Measurements from ENCODE around the gene ABTB2. TPM values are rescaled to one million over a fixed set of nuclear protein-coding genes. Genes with fewer than 3 reads are reported as not detected.

Gene ABTB2
- total RNA-seq, 1 experiment from 2014 or later, result not detected

DNA sequence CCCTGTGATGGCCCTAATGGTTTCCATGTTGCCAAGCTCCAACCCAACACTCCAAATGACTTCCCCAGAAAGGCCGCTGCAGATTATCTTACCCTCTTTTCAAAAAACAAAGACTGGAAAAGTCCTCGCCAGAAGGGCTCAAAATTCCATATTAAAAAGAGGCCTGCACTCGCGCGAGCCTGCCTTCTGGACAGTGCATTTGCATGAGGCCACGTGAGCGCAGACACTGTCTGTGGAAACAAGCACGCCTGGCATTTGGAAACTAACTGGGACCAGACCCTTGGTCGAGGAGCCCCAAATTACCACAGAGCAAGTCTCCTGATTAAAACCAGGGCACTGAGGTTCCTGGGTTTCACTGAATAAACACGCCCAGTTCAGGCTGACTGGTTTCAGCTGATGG lies 42.9 kb downstream of the ABTB2 start:
- Histone ChIP-seq H3K36me3 (ENCODE audit: insufficient read depth, low read length) (no peaks in the 10 kb centered on the region), H3K79me2 (ENCODE audit: low read length) (no peaks in the 10 kb centered on the region), H3K9me3 (ENCODE audit: low read length) (no peaks in the 10 kb centered on the region)

GRCh38 chr11:34314176-34314575 lies 43.6 kb downstream of the ABTB2 start:
- H3K27me3 ChIP-seq (ENCODE audit: low read length), result no peaks in the 10 kb centered on the region
- H3K4me3 ChIP-seq (ENCODE audit: low read length), result no peak overlapping the region
- H3K27ac ChIP-seq (ENCODE audit: low read length), result no peak overlapping the region
- no peak overlapping the region for H3K9ac ChIP-seq (ENCODE audit: low read length)
- DNase-seq, result no peak
- peaks cover 16% of the 10 kb centered on the region for H3K4me1 ChIP-seq (ENCODE audit: low read length)
- no peak overlapping the region for H2AFZ ChIP-seq (ENCODE audit: low read length)
- H3K79me2 ChIP-seq (ENCODE audit: low read length), result no peaks in the 10 kb centered on the region
- no peak overlapping the region for H3K4me2 ChIP-seq (ENCODE audit: low read depth, low read length, poor library complexity, severe bottlenecking)
- H3K9me3 ChIP-seq (ENCODE audit: low read length), result no peaks in the 10 kb centered on the region
- no peaks in the 10 kb centered on the region for H3K36me3 ChIP-seq (ENCODE audit: insufficient read depth, low read length)
- no peaks in the 10 kb centered on the region for H3K9me2 ChIP-seq (replicated peaks; ENCODE audit: insufficient read depth, low read length)
- H4K20me1 ChIP-seq (ENCODE audit: insufficient read depth, low read depth, low read length), result no peaks in the 10 kb centered on the region; the same call in 1 of the 2 replicates

More for the DNA sequence above, 42.9 kb downstream of the ABTB2 start:
- Histone ChIP-seq H4K20me1 (ENCODE audit: insufficient read depth, low read depth, low read length) (no peaks in the 10 kb centered on the region; the same call in 1 of the 2 replicates), H3K9ac (ENCODE audit: low read length) (no peak overlapping the region), H3K27me3 (ENCODE audit: low read length) (no peaks in the 10 kb centered on the region), H3K4me2 (ENCODE audit: low read depth, low read length, poor library complexity, severe bottlenecking) (no peak overlapping the region), H3K4me1 (ENCODE audit: low read length) (peaks cover 17% of the 10 kb centered on the region), H3K9me2 (replicated peaks; ENCODE audit: insufficient read depth, low read length) (no peaks in the 10 kb centered on the region), H3K27ac (ENCODE audit: low read length) (no peak overlapping the region), H3K4me3 (ENCODE audit: low read length) (no peak overlapping the region), H2AFZ (ENCODE audit: low read length) (no peak overlapping the region)
- no peak for DNase-seq

DNA sequence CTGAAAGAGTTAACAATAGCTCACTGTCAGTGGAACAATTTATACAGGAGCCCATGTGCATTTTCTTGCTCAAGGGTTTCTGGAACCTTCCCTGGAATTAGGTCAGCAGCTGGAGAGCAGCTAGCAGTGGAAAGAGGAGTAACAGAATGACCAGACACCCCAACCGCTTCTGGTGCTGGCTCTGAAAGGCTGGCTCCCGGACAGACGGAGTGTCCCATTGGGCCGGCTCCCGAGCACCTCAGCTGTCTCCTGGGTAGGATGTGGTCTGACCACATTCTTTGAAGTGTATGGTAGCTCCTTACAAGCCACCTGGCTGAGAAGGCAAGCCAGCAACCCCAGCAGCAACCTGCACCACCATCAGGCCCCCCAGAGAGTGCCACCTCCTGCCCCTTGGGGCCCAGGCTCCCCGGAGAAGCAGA lies 44.7 kb downstream of the ABTB2 start:
- no peaks in the 10 kb centered on the region for H3K9me2 ChIP-seq (replicated peaks; ENCODE audit: insufficient read depth, low read length)
- no peak overlapping the region for H3K27ac ChIP-seq (ENCODE audit: low read length)
- H2AFZ ChIP-seq (ENCODE audit: low read length), result no peak overlapping the region
- peak; percentile 76 for DNase-seq
- H4K20me1 ChIP-seq (ENCODE audit: insufficient read depth, low read depth, low read length), result no peaks in the 10 kb centered on the region; the same call in 1 of the 2 replicates
- no peak overlapping the region for H3K4me3 ChIP-seq (ENCODE audit: low read length)
- H3K36me3 ChIP-seq (ENCODE audit: insufficient read depth, low read length), result no peaks in the 10 kb centered on the region
- H3K9ac ChIP-seq (ENCODE audit: low read length), result no peak overlapping the region
- peaks cover 16% of the 10 kb centered on the region for H3K4me1 ChIP-seq (ENCODE audit: low read length)
- H3K79me2 ChIP-seq (ENCODE audit: low read length), result no peaks in the 10 kb centered on the region
- H3K27me3 ChIP-seq (ENCODE audit: low read length), result no peaks in the 10 kb centered on the region
- H3K9me3 ChIP-seq (ENCODE audit: low read length), result no peaks in the 10 kb centered on the region
- H3K4me2 ChIP-seq (ENCODE audit: low read depth, low read length, poor library complexity, severe bottlenecking), result no peak overlapping the region

DNA sequence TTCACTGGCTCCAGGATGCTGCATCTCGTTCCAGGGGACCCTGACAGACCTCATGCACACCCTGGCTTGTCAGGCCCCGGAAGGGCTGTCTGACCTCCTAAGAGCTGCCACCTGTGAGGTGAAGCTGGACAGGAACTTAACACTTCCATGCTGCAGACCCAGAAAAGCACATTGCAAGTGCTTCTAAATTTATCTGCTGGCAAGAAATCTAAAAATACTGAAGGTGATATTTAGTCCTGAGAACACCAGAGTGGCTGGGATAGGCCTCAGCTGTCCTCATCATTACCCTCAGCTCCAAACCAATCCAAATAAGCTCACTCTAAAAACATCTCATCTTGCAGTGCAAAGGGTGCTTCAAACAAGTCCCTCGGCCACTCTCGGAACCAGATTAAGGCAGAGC lies 46.7 kb downstream of the ABTB2 start:
- H3K9ac ChIP-seq (ENCODE audit: low read length), result no peak overlapping the region
- no peak overlapping the region for H3K4me2 ChIP-seq (ENCODE audit: low read depth, low read length, poor library complexity, severe bottlenecking)
- no peak overlapping the region for H3K27ac ChIP-seq (ENCODE audit: low read length)
- no peaks in the 10 kb centered on the region for H3K79me2 ChIP-seq (ENCODE audit: low read length)
- H2AFZ ChIP-seq (ENCODE audit: low read length), result no peak overlapping the region
- H4K20me1 ChIP-seq (ENCODE audit: insufficient read depth, low read depth, low read length), result no peaks in the 10 kb centered on the region; the same call in 1 of the 2 replicates
- H3K4me3 ChIP-seq (ENCODE audit: low read length), result no peak overlapping the region
- no peaks in the 10 kb centered on the region for H3K36me3 ChIP-seq (ENCODE audit: insufficient read depth, low read length)
- no peak for DNase-seq
- H3K4me1 ChIP-seq (ENCODE audit: low read length), result peaks cover 16% of the 10 kb centered on the region
- H3K9me2 ChIP-seq (replicated peaks; ENCODE audit: insufficient read depth, low read length), result no peaks in the 10 kb centered on the region
- H3K9me3 ChIP-seq (ENCODE audit: low read length), result no peaks in the 10 kb centered on the region
- H3K27me3 ChIP-seq (ENCODE audit: low read length), result no peaks in the 10 kb centered on the region

DNA sequence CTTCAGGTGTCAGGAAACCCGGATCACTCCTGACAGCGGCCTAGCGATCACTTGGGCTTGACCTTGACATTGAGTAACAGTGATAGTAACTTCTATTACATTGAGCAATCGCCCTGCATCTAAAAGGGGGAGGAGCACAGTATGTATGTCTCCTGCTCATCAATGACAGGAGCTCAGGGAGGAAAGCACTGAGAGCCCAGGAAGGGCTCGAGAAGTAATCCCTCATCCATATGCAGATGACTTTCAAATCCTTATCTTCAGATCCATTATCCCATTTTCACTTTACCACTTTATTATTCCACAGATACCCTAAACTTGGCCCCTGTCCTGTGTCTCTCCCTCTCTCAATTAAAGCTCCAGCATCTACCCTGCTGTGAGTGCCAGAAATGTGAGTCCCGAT lies 47.8 kb downstream of the ABTB2 start:
- Histone ChIP-seq H3K9me3 (ENCODE audit: low read length) (no peaks in the 10 kb centered on the region), H2AFZ (ENCODE audit: low read length) (no peak overlapping the region), H4K20me1 (ENCODE audit: insufficient read depth, low read depth, low read length) (no peaks in the 10 kb centered on the region; the same call in 1 of the 2 replicates), H3K9ac (ENCODE audit: low read length) (no peak overlapping the region), H3K27ac (ENCODE audit: low read length) (no peak overlapping the region), H3K9me2 (replicated peaks; ENCODE audit: insufficient read depth, low read length) (no peaks in the 10 kb centered on the region), H3K4me2 (ENCODE audit: low read depth, low read length, poor library complexity, severe bottlenecking) (no peak overlapping the region), H3K4me3 (ENCODE audit: low read length) (no peak overlapping the region), H3K79me2 (ENCODE audit: low read length) (no peaks in the 10 kb centered on the region), H3K36me3 (ENCODE audit: insufficient read depth, low read length) (no peaks in the 10 kb centered on the region), H3K4me1 (ENCODE audit: low read length) (peaks cover 16% of the 10 kb centered on the region), H3K27me3 (ENCODE audit: low read length) (no peaks in the 10 kb centered on the region)
- no peak for DNase-seq

GRCh38 chr11:34308913-34309585 lies 48.8 kb downstream of the ABTB2 start:
- H3K9me3 ChIP-seq (ENCODE audit: low read length), result no peaks in the 10 kb centered on the region
- no peaks in the 10 kb centered on the region for H3K79me2 ChIP-seq (ENCODE audit: low read length)
- no peak overlapping the region for H3K27ac ChIP-seq (ENCODE audit: low read length)
- no peak for DNase-seq
- H3K4me3 ChIP-seq (ENCODE audit: low read length), result no peak overlapping the region
- no peak overlapping the region for H3K4me2 ChIP-seq (ENCODE audit: low read depth, low read length, poor library complexity, severe bottlenecking)
- H3K27me3 ChIP-seq (ENCODE audit: low read length), result no peaks in the 10 kb centered on the region
- H2AFZ ChIP-seq (ENCODE audit: low read length), result no peak overlapping the region
- no peak overlapping the region for H3K9ac ChIP-seq (ENCODE audit: low read length)
- peaks cover 16% of the 10 kb centered on the region for H3K4me1 ChIP-seq (ENCODE audit: low read length)
- H4K20me1 ChIP-seq (ENCODE audit: insufficient read depth, low read depth, low read length), result no peaks in the 10 kb centered on the region; the same call in 1 of the 2 replicates
- H3K36me3 ChIP-seq (ENCODE audit: insufficient read depth, low read length), result no peaks in the 10 kb centered on the region
- H3K9me2 ChIP-seq (replicated peaks; ENCODE audit: insufficient read depth, low read length), result no peaks in the 10 kb centered on the region

DNA sequence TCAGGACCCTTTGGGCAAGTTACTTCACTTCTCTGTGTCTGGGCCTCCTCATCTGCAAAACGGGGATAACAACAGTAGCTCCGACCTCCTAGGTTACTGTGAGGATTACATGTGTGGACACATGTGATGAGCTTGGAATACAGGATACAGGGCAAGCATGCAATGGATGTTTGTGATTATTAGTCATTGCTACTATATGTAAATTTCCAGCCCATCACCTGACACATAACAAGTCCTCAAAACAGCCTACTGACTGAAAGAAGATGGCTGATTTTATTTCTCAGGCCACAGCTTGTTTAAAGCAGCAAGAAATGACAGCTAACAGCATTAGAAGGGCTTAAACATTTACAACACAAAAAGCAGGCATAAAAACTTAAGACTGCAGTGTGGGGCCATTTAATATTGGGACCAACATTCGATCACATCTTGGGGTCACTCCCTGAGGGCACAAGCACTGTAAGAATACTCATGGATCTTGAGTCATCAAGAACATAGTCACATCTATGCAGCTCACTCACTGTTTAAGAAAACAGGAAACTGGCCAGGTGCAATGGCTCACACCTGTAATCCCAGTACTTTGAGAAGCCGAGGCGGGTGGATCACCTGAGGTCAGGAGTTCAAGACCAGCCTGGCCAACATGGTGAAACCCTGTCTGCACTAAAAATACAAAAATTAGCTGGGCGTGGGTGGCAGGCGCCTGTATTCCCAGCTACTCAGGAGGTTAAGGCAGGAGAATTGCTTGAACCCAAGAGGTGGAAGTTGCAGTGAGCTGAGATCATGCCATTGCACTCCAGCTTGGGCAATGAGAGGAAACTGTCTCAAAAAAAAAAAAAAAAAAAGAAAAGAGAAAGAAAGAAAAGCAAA lies 49.5 kb downstream of the ABTB2 start:
- no peaks in the 10 kb centered on the region for H3K79me2 ChIP-seq (ENCODE audit: low read length)
- DNase-seq, result no peak
- no peaks in the 10 kb centered on the region for H3K9me2 ChIP-seq (replicated peaks; ENCODE audit: insufficient read depth, low read length)

DNA sequence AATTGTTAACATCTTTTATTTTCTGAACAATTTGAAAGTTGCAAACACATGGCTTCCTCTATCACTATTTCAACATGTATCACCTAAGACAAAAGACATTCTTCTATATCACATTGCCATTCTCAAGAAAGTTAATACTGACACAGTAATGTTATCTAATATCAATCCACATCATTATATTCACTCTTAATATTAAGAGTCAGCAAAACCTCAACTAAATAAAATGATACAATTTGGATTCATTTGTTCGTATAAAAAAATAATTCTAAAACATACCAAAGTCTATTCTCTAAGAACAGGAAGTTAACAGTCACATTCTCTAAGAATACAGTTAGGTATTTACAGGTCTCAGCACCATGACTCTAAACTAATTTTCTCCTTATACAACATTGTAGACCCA lies 52.0 kb downstream of the ABTB2 start:
- Histone ChIP-seq H2AFZ (ENCODE audit: low read length) (no peak overlapping the region), H3K36me3 (ENCODE audit: insufficient read depth, low read length) (no peaks in the 10 kb centered on the region), H4K20me1 (ENCODE audit: insufficient read depth, low read depth, low read length) (no peaks in the 10 kb centered on the region; the same call in 1 of the 2 replicates), H3K9me3 (ENCODE audit: low read length) (no peaks in the 10 kb centered on the region), H3K27me3 (ENCODE audit: low read length) (no peaks in the 10 kb centered on the region), H3K79me2 (ENCODE audit: low read length) (no peaks in the 10 kb centered on the region), H3K27ac (ENCODE audit: low read length) (no peak overlapping the region), H3K4me2 (ENCODE audit: low read depth, low read length, poor library complexity, severe bottlenecking) (no peak overlapping the region), H3K4me1 (ENCODE audit: low read length) (no peaks in the 10 kb centered on the region), H3K9me2 (replicated peaks; ENCODE audit: insufficient read depth, low read length) (no peaks in the 10 kb centered on the region), H3K4me3 (ENCODE audit: low read length) (no peak overlapping the region), H3K9ac (ENCODE audit: low read length) (no peak overlapping the region)
- DNase-seq, result no peak

More for the DNA sequence above, 49.5 kb downstream of the ABTB2 start:
- Histone ChIP-seq H4K20me1 (ENCODE audit: insufficient read depth, low read depth, low read length) (no peaks in the 10 kb centered on the region; the same call in 1 of the 2 replicates), H3K36me3 (ENCODE audit: insufficient read depth, low read length) (no peaks in the 10 kb centered on the region), H3K27ac (ENCODE audit: low read length) (no peak overlapping the region), H3K27me3 (ENCODE audit: low read length) (no peaks in the 10 kb centered on the region), H3K9ac (ENCODE audit: low read length) (no peak overlapping the region), H3K4me2 (ENCODE audit: low read depth, low read length, poor library complexity, severe bottlenecking) (no peak overlapping the region), H2AFZ (ENCODE audit: low read length) (no peak overlapping the region), H3K4me1 (ENCODE audit: low read length) (peaks cover 10% of the 10 kb centered on the region), H3K4me3 (ENCODE audit: low read length) (no peak overlapping the region), H3K9me3 (ENCODE audit: low read length) (no peaks in the 10 kb centered on the region)
